Measurements from ENCODE around the gene TMEM163.

DNA sequence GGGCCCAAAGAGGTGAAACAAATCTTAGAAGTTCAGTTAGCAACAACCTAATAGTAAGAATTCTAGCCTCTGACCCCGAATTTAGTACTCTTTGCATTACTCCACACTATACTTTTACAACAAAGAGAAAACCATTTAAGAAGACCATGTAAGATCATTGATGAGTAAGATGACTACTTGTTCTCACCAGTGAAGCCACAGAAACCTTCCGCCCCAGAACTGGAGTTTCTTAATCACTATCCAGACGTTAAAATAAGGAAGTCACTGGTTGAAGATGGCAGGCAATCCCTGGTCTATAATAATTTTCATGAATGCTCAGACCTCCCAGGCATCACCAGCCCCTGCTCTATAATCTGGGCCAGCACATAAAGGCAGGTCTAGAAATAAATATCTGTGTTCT lies 95.0 kb downstream of the TMEM163 start:
- TF ChIP-seq, protein P1, sequence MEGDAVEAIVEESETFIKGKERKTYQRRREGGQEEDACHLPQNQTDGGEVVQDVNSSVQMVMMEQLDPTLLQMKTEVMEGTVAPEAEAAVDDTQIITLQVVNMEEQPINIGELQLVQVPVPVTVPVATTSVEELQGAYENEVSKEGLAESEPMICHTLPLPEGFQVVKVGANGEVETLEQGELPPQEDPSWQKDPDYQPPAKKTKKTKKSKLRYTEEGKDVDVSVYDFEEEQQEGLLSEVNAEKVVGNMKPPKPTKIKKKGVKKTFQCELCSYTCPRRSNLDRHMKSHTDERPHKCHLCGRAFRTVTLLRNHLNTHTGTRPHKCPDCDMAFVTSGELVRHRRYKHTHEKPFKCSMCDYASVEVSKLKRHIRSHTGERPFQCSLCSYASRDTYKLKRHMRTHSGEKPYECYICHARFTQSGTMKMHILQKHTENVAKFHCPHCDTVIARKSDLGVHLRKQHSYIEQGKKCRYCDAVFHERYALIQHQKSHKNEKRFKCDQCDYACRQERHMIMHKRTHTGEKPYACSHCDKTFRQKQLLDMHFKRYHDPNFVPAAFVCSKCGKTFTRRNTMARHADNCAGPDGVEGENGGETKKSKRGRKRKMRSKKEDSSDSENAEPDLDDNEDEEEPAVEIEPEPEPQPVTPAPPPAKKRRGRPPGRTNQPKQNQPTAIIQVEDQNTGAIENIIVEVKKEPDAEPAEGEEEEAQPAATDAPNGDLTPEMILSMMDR (IDR thresholded peaks at IDR 0.05) = no peak
- no peak for TF ChIP-seq EP300 (IDR thresholded peaks at IDR 0.05)
